IMR-90 (cell line): ENCODE data around the gene SRD5A1. TPM values are rescaled to one million over a fixed set of nuclear protein-coding genes. Genes with fewer than 3 reads are reported as not detected.

Source experiments
- ATAC-seq: fragments of 200-7000 bp; cut with Tn5 transposase; 2 replicates; pipeline ENCODE4 v1.9.1; 2020; ENCODE audit warnings: low read depth, mild to moderate bottlenecking, moderate library complexity
- BruUV-seq: library from RNA; stranded (reverse); fragments of 400-500 nt; replicated peaks from 2 replicates; lab custom pipeline; 2021; lab: Mats Ljungman, UMichigan
- CTCF ChIA-PET: fragments of 300-600 bp; formaldehyde crosslinking; extraction: SDS; loops from one replicate; lab custom pipeline; 2021; ENCODE audit warnings: antibody characterized with exemption; lab: Yijun Ruan, JAX
- POLR2A ChIA-PET: fragments of 300-600 bp; sonication (Branson Sonifier 250); formaldehyde crosslinking; loops from one replicate; lab custom pipeline; 2022; ENCODE audit warnings: antibody characterized with exemption; ENCODE audit not compliant: unreplicated experiment; lab: Charles Lee
- DNase-seq: peaks from one replicate; pipeline ENCODE4 v3.0.0; 2013
- H2AFZ ChIP-seq: replicated peaks from 2 replicates; pipeline ENCODE3; 2013; ENCODE audit warnings: low read length, mild to moderate bottlenecking; ENCODE audit not compliant: poor library complexity
- H2AK5ac ChIP-seq: 2 replicates; pipeline ENCODE4 v1.6.1; 2013; ENCODE audit warnings: low read depth, low read length, inconsistent platforms
- H2AK9ac ChIP-seq: replicated peaks from 2 replicates; pipeline ENCODE3; 2013; ENCODE audit warnings: mild to moderate bottlenecking, low read depth, low read length, moderate library complexity; ENCODE audit not compliant: poor library complexity
- H2BK120ac ChIP-seq: 2 replicates; pipeline ENCODE4 v1.6.1; 2013; ENCODE audit warnings: low read depth, low read length, inconsistent platforms
- H2BK15ac ChIP-seq: 3 replicates; pipeline ENCODE4 v1.6.1; 2013; ENCODE audit warnings: low read depth, low read length, inconsistent platforms
- H2BK20ac ChIP-seq: 2 replicates; pipeline ENCODE4 v1.6.1; 2013; ENCODE audit warnings: low read depth, mild to moderate bottlenecking, inconsistent platforms, low read length, moderate library complexity
- H2BK5ac ChIP-seq: 2 replicates; pipeline ENCODE4 v1.6.1; 2013; ENCODE audit warnings: mild to moderate bottlenecking, low read depth, low read length, inconsistent platforms; ENCODE audit not compliant: poor library complexity, severe bottlenecking
- H3K14ac ChIP-seq: replicated peaks from 2 replicates; pipeline ENCODE4 v1.6.1; 2013; ENCODE audit warnings: low read depth, low read length, inconsistent platforms
- H3K18ac ChIP-seq: 2 replicates; pipeline ENCODE4 v1.6.1; 2013; ENCODE audit warnings: low read depth, low read length, control low read depth
- H3K23ac ChIP-seq: 2 replicates; pipeline ENCODE4 v1.6.1; 2013; ENCODE audit warnings: low read depth, low read length, inconsistent platforms
- H3K27ac ChIP-seq: 2 replicates; pipeline ENCODE4 v1.5.1; 2013; ENCODE audit warnings: mild to moderate bottlenecking, control low read depth, low read length; ENCODE audit not compliant: insufficient read depth
- H3K27me3 ChIP-seq: 2 replicates; pipeline ENCODE4 v1.6.1; 2013; ENCODE audit warnings: low read length; ENCODE audit not compliant: control insufficient read depth, insufficient read depth
- H3K36me3 ChIP-seq: 2 replicates; pipeline ENCODE4 v1.6.1; 2013; ENCODE audit warnings: low read length, mixed read lengths; ENCODE audit not compliant: control insufficient read depth, insufficient read depth
- H3K4ac ChIP-seq: 2 replicates; pipeline ENCODE4 v1.6.1; 2013; ENCODE audit warnings: low read depth, low read length, inconsistent platforms
- H3K4me1 ChIP-seq: 2 replicates; pipeline ENCODE4 v1.6.1; 2013; ENCODE audit warnings: low read length, mixed read lengths; ENCODE audit not compliant: control insufficient read depth, insufficient read depth
- H3K4me2 ChIP-seq: 2 replicates; pipeline ENCODE4 v1.6.1; 2013; ENCODE audit warnings: low read depth, mild to moderate bottlenecking, control low read depth, low read length, moderate library complexity
- H3K4me3 ChIP-seq: 2 replicates; pipeline ENCODE4 v1.5.1; 2013; ENCODE audit warnings: low read depth, mild to moderate bottlenecking, control low read depth, low read length, moderate library complexity; ENCODE audit not compliant: insufficient read depth
- H3K56ac ChIP-seq: 2 replicates; pipeline ENCODE4 v1.6.1; 2013; ENCODE audit warnings: low read length, inconsistent platforms; ENCODE audit not compliant: insufficient read depth; ENCODE audit errors: extremely low read depth
- H3K79me1 ChIP-seq, 2 experiments: 2 replicates each; pipeline ENCODE4 v1.6.1; 2013; ENCODE audit warnings: low read length in 2 of 2, inconsistent platforms in 1 of 2, low read depth in 1 of 2
- H3K9ac ChIP-seq: 2 replicates; pipeline ENCODE4 v1.6.1; 2013; ENCODE audit warnings: low read depth, low read length, control low read depth
- H3K9me1 ChIP-seq: 2 replicates; pipeline ENCODE4 v1.6.1; 2013; ENCODE audit warnings: low read length, inconsistent platforms; ENCODE audit not compliant: insufficient read depth
- H3K9me3 ChIP-seq: 2 replicates; pipeline ENCODE4 v1.6.1; 2013; ENCODE audit warnings: low read length; ENCODE audit not compliant: control insufficient read depth, insufficient read depth
- H4K20me1 ChIP-seq: 2 replicates; pipeline ENCODE4 v1.6.1; 2013; ENCODE audit warnings: low read length, inconsistent platforms; ENCODE audit not compliant: insufficient read depth
- H4K5ac ChIP-seq: 2 replicates; pipeline ENCODE4 v1.6.1; 2013; ENCODE audit warnings: mild to moderate bottlenecking, low read depth, low read length, control low read depth
- H4K8ac ChIP-seq, 2 experiments: 2 replicates each; pipeline ENCODE4 v1.6.1; 2013; ENCODE audit warnings: low read depth in 2 of 2, low read length in 2 of 2, control low read depth in 1 of 2, inconsistent platforms in 1 of 2
- H4K91ac ChIP-seq: 2 replicates; pipeline ENCODE4 v1.6.1; 2013; ENCODE audit warnings: low read depth, low read length, inconsistent platforms; ENCODE audit not compliant: insufficient read depth
- CEBPB ChIP-seq: IDR thresholded peaks from 2 replicates; pipeline ENCODE4 v1.6.1; 2012; ENCODE audit warnings: low read depth, low read length, improper control_type of control experiment
- CHD1 ChIP-seq: IDR thresholded peaks from 2 replicates; pipeline ENCODE4 v1.6.1; 2012; ENCODE audit warnings: low read depth, low read length, improper control_type of control experiment
- FOS ChIP-seq: fragments of 150-350 bp; IDR thresholded peaks from 2 replicates; pipeline ENCODE4 v1.6.1; 2016; ENCODE audit warnings: low read depth, low read length
- MAFK ChIP-seq: IDR thresholded peaks from 2 replicates; pipeline ENCODE4 v1.6.1; 2012; ENCODE audit warnings: low read depth, low read length, improper control_type of control experiment
- MAZ ChIP-seq: IDR thresholded peaks from 2 replicates; pipeline ENCODE4 v1.6.1; 2012; ENCODE audit warnings: low read depth, mild to moderate bottlenecking, low read length, improper control_type of control experiment, moderate library complexity, borderline replicate concordance
- MXI1 ChIP-seq: IDR thresholded peaks from 2 replicates; pipeline ENCODE4 v1.6.1; 2012; ENCODE audit warnings: low read depth, mild to moderate bottlenecking, low read length, moderate library complexity, borderline replicate concordance
- NFE2L2 ChIP-seq: fragments of 150-350 bp; IDR thresholded peaks from 2 replicates; pipeline ENCODE4 v1.6.1; 2016; ENCODE audit warnings: low read depth, mild to moderate bottlenecking, low read length
- POLR2A ChIP-seq: IDR thresholded peaks from 2 replicates; pipeline ENCODE4 v1.6.1; 2012; ENCODE audit warnings: mild to moderate bottlenecking, low read depth, low read length
- RAD21 ChIP-seq: IDR thresholded peaks from 2 replicates; pipeline ENCODE4 v1.6.1; 2012; ENCODE audit warnings: low read length, improper control_type of control experiment
- RCOR1 ChIP-seq: IDR thresholded peaks from 2 replicates; pipeline ENCODE4 v1.6.1; 2012; ENCODE audit warnings: mild to moderate bottlenecking, low read length, improper control_type of control experiment; ENCODE audit not compliant: insufficient replicate concordance
- RFX5 ChIP-seq: IDR thresholded peaks from 2 replicates; pipeline ENCODE4 v1.8.0; 2012; ENCODE audit warnings: low read depth, mild to moderate bottlenecking, low read length, moderate library complexity
- SMC3 ChIP-seq: fragments of 150-350 bp; IDR thresholded peaks from 2 replicates; pipeline ENCODE4 v1.6.1; 2016; ENCODE audit warnings: low read depth, mild to moderate bottlenecking, antibody characterized with exemption, low read length, moderate library complexity
- WGBS, 2 experiments: methylation state at CpG; one replicate each; pipeline versions ENCODE4 v1.1.5 to v1.1.7; 2013; ENCODE audit warnings: missing lambda C conversion rate in 2 of 2; ENCODE audit not compliant: insufficient read length in 1 of 2; ENCODE audit errors: extremely low coverage in 2 of 2; 5-methylcytosine and 5-hydroxymethylcytosine counted together
- dilution Hi-C: fragments of 300-500 bp; cut with HindIII; formaldehyde crosslinking; loops from one replicate; pipeline ENCODE4 v1.14.3; 2018; ENCODE audit warnings: low sequenced_read_pairs; ENCODE audit not compliant: unreplicated experiment
- in situ Hi-C: fragments of 300-500 bp; cut with MboI; formaldehyde crosslinking; loops from 3 replicates; pipeline ENCODE4 v1.14.3; 2019; ENCODE audit warnings: low sequenced_read_pairs, inconsistent platforms, mixed read lengths
- intact Hi-C: fragments of 100-400 bp; cut with micrococcal nuclease; formaldehyde crosslinking; loops from 2 replicates; pipeline ENCODE4 v1.10.0; 2022
- polyA plus RNA-seq, 3 experiments: library from polyadenylated mRNA; depleted of rRNA; stranded (reverse); fragments of >200 nt; gene quantifications; 2 replicates each; pipeline ENCODE4 v1.2.3, GENCODE V29; 2012; ENCODE audit warnings: low replicate concordance in 1 of 3
- total RNA-seq: library from RNA; depleted of rRNA; stranded (reverse); fragments of >200 nt; gene quantifications from 2 replicates; pipeline ENCODE4 v1.2.3, GENCODE V29; 2012
- TF ChIP-seq, protein P1 (sequence below): conservative IDR thresholded peaks from 2 replicates; pipeline ENCODE4 v1.5.1; 2012; ENCODE audit warnings: mild to moderate bottlenecking, low read depth, low read length, improper control_type of control experiment
- TF ChIP-seq, protein P2 (sequence below): fragments of 150-350 bp; IDR thresholded peaks from 2 replicates; pipeline ENCODE4 v1.6.1; 2016; ENCODE audit warnings: low read depth, mild to moderate bottlenecking, low read length, moderate library complexity, borderline replicate concordance
- TF ChIP-seq, protein P3 (sequence below): fragments of 150-350 bp; IDR thresholded peaks from 2 replicates; pipeline ENCODE4 v1.6.1; 2017; ENCODE audit warnings: mild to moderate bottlenecking, antibody characterized with exemption, low read length, low read depth

Gene SRD5A1
- total and polyA plus RNA-seq, 2 of the 4 experiments (the other 2 are of a cell fraction): 6.3 to 18.2 TPM

DNA sequence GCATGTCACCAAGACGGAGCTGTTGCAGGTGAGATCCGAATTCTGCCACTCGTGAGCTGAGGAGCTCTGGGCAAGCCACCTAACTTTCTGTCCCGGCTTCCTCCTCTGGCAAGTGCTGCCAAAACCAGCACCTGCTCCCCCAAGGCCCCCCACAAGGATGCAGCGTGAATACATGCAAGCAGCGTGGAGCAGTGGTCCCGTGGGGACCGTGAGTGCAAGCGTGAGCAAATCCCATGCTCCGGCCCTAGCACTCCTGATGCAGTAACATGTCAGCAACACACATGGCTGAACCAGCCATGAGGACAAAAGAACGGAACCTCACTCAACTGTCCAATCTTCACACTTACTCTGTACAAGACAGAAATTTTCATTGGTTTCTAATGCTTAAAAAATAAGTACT, 31.4 kb upstream of the SRD5A1 start:
- CTCF ChIA-PET: no interaction called here

More for the DNA sequence above, 31.4 kb upstream of the SRD5A1 start:
- no peak overlapping the region for H2AK5ac ChIP-seq
- no peak for DNase-seq
- H2AFZ ChIP-seq: no peak overlapping the region
- no peak overlapping the region for H3K9ac ChIP-seq
- no peak for TF ChIP-seq SMC3
- TF ChIP-seq MAFK: no peak
- TF ChIP-seq RCOR1: no peak
- TF ChIP-seq, protein P1, sequence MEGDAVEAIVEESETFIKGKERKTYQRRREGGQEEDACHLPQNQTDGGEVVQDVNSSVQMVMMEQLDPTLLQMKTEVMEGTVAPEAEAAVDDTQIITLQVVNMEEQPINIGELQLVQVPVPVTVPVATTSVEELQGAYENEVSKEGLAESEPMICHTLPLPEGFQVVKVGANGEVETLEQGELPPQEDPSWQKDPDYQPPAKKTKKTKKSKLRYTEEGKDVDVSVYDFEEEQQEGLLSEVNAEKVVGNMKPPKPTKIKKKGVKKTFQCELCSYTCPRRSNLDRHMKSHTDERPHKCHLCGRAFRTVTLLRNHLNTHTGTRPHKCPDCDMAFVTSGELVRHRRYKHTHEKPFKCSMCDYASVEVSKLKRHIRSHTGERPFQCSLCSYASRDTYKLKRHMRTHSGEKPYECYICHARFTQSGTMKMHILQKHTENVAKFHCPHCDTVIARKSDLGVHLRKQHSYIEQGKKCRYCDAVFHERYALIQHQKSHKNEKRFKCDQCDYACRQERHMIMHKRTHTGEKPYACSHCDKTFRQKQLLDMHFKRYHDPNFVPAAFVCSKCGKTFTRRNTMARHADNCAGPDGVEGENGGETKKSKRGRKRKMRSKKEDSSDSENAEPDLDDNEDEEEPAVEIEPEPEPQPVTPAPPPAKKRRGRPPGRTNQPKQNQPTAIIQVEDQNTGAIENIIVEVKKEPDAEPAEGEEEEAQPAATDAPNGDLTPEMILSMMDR: no peak
- no peak for TF ChIP-seq NFE2L2
- TF ChIP-seq, protein P2, sequence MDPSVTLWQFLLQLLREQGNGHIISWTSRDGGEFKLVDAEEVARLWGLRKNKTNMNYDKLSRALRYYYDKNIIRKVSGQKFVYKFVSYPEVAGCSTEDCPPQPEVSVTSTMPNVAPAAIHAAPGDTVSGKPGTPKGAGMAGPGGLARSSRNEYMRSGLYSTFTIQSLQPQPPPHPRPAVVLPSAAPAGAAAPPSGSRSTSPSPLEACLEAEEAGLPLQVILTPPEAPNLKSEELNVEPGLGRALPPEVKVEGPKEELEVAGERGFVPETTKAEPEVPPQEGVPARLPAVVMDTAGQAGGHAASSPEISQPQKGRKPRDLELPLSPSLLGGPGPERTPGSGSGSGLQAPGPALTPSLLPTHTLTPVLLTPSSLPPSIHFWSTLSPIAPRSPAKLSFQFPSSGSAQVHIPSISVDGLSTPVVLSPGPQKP: no peak
- TF ChIP-seq MXI1: no peak
- no peak for TF ChIP-seq CHD1
- no peak for TF ChIP-seq POLR2A
- TF ChIP-seq RFX5: no peak
- no peak for TF ChIP-seq RAD21
- TF ChIP-seq, protein P3, sequence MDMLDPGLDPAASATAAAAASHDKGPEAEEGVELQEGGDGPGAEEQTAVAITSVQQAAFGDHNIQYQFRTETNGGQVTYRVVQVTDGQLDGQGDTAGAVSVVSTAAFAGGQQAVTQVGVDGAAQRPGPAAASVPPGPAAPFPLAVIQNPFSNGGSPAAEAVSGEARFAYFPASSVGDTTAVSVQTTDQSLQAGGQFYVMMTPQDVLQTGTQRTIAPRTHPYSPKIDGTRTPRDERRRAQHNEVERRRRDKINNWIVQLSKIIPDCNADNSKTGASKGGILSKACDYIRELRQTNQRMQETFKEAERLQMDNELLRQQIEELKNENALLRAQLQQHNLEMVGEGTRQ: no peak
- TF ChIP-seq FOS: no peak
- TF ChIP-seq CEBPB: no peak
- TF ChIP-seq MAZ: no peak
- ATAC-seq: no peak
- H3K4me1 ChIP-seq: no peaks in the 10 kb centered on the region; the same call in 1 of the 2 replicates
- in situ Hi-C loops (no loop called here), dilution Hi-C loops (no loop called here), intact Hi-C loops (loop anchor here (10.0 kb wide), 1 partner anchor 227 kb away; the partner anchor contains the start of gene MED10)
- H4K8ac ChIP-seq: no peak overlapping the region
- POLR2A ChIA-PET: no interaction called here
- H4K91ac ChIP-seq: no peak overlapping the region
- H3K79me1 ChIP-seq: peaks cover 2 to 10% of the 10 kb centered on the region in 2 experiments; a peak in 3 of 4 replicates
- no peak overlapping the region for H3K4me2 ChIP-seq
- no peaks in the 10 kb centered on the region; the same call in 1 of the 2 replicates for H3K9me1 ChIP-seq
- H2BK15ac ChIP-seq: no peak overlapping the region
- no peak overlapping the region for H3K18ac ChIP-seq
- H4K20me1 ChIP-seq: peaks cover 3% of the 10 kb centered on the region
- no peaks in the 10 kb centered on the region for H3K27me3 ChIP-seq
- H2BK120ac ChIP-seq: no peak overlapping the region
- no peak overlapping the region for H3K14ac ChIP-seq
- H3K4ac ChIP-seq: no peak overlapping the region
- H2BK20ac ChIP-seq: no peak overlapping the region
- no peaks in the 10 kb centered on the region for H3K9me3 ChIP-seq
- no peak overlapping the region for H3K56ac ChIP-seq
- H2AK9ac ChIP-seq: no peak overlapping the region
- no TSS peak for BruUV-seq
- peaks cover 58% of the 10 kb centered on the region for H3K36me3 ChIP-seq
- no peak overlapping the region for H2BK5ac ChIP-seq
- H3K27ac ChIP-seq: no peak overlapping the region
- H3K23ac ChIP-seq: no peak overlapping the region
- WGBS, 2 experiments: 93% methylated on average over 4 of the region's 11 CpGs; no CpG with 5 or more reads in 1 of the 2 experiments
- no peak overlapping the region for H4K5ac ChIP-seq
- no peak overlapping the region for H3K4me3 ChIP-seq
